Fibroblast of mammary gland (primary cell): ENCODE measurements around the gene ZDHHC17.
A peak's percentile ranks its signal among the peaks of the same experiment; 100 is the strongest.

Experiments
- DNase-seq: peaks from one replicate; pipeline ENCODE4 v3.0.0-alpha.2; 2010; ENCODE audit warnings: low read depth
- H3K4me3 ChIP-seq: 2 replicates; pipeline ENCODE4 v1.5.1; 2011; ENCODE audit warnings: low read depth, mild to moderate bottlenecking, low read length, moderate library complexity; ENCODE audit not compliant: control insufficient read depth
- TF ChIP-seq, protein P1 (sequence below): conservative IDR thresholded peaks from 2 replicates; pipeline ENCODE4 v1.5.1; 2011; ENCODE audit warnings: low read depth, low read length, inconsistent platforms; ENCODE audit not compliant: control insufficient read depth, insufficient read depth

ZDHHC17 gene, protein sequence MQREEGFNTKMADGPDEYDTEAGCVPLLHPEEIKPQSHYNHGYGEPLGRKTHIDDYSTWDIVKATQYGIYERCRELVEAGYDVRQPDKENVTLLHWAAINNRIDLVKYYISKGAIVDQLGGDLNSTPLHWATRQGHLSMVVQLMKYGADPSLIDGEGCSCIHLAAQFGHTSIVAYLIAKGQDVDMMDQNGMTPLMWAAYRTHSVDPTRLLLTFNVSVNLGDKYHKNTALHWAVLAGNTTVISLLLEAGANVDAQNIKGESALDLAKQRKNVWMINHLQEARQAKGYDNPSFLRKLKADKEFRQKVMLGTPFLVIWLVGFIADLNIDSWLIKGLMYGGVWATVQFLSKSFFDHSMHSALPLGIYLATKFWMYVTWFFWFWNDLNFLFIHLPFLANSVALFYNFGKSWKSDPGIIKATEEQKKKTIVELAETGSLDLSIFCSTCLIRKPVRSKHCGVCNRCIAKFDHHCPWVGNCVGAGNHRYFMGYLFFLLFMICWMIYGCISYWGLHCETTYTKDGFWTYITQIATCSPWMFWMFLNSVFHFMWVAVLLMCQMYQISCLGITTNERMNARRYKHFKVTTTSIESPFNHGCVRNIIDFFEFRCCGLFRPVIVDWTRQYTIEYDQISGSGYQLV

DNA sequence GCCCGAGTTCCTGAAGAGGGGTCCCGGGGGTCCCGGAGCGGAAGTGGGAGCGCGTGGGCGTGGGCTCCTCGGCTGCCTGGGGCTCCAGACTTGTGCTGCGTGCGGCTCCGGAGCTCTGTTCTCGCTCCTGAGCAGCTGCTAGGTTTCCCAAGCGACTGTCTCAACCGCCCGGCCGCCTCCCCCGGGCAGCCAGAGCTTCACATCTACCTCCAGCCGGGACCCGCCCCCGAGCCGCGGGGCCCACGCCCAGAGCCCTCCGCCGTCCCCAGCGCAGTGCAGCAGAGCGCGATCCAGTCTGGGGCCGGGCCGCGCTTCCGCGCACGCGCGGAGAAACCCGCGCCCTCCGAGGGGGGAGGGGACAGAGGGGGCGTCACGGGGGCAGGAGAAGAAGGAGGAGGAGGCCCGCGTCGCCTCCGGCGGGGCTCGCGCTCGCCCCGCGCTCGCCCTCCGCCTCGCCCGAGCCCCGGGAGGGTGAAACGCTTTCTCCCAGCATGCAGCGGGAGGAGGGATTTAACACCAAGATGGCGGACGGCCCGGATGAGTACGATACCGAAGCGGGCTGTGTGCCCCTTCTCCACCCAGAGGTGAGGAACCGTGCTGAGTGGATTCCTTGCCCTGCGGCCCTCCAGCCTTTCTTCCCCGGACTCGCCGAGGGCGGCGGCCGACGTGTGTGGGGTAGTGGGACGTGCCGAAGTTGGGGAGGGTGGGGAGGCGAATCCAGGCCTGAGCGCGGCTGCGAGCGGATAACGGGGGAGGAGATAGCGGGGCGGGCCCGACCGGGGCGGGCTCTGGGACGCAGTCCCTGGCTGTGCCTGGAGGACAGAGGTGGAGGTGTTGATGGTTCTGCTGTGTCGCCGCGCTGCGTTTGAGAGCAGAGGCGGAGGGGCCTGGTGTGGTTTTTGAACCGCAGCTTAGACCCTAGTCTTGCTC, at the start of gene ZDHHC17:
Gene ZDHHC17, plus strand, starts transcription at position 370 of the 930 bp plus-strand sequence. Its CDS starts 122 bp downstream, at position 492.
- peak within 1 kb of the TSS; percentile 96 for H3K4me3 ChIP-seq
- TF ChIP-seq, protein P1, sequence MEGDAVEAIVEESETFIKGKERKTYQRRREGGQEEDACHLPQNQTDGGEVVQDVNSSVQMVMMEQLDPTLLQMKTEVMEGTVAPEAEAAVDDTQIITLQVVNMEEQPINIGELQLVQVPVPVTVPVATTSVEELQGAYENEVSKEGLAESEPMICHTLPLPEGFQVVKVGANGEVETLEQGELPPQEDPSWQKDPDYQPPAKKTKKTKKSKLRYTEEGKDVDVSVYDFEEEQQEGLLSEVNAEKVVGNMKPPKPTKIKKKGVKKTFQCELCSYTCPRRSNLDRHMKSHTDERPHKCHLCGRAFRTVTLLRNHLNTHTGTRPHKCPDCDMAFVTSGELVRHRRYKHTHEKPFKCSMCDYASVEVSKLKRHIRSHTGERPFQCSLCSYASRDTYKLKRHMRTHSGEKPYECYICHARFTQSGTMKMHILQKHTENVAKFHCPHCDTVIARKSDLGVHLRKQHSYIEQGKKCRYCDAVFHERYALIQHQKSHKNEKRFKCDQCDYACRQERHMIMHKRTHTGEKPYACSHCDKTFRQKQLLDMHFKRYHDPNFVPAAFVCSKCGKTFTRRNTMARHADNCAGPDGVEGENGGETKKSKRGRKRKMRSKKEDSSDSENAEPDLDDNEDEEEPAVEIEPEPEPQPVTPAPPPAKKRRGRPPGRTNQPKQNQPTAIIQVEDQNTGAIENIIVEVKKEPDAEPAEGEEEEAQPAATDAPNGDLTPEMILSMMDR: no peak
- DNase-seq: peak; percentile 88

DNA sequence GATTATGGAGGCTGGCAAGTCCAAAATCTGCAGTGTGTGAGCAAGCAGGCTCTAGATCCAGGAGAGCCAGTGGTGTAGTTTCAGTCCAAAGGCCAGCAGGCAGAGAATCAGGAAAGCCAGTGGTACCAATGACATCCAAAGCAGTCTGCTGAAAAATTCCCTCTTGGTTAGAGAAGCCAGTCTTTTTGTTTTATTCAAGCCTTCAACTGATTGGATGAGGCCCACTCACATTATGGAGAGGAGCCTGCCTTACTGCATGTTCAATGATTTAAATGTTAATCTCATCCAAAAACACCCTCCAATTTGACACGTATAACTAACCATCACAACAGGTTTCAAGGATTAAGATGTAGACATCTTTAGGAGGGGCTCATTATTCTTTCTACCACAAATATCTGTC, 49.5 kb upstream of the ZDHHC17 start:
- no peak overlapping the region for H3K4me3 ChIP-seq
- no peak for DNase-seq
- TF ChIP-seq, protein P1: no peak

DNA sequence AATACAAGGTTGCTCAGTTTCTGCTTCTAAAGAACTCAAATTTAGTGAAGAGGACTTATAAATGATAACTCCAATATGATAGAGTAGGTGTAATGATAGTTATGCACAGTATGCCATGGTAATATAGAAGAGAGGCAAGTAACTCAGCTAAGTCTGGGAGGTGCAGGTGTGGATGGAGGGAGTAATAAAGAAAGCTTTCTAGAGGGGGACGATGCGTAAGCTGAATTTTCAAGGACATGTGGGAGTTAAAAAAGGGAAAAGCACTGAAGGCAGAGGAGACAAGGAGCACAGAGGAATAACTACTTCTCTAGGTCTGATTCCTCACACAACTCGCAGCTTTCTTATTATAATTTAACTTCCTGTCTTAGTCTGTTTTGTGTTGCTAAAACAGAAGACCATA, 49.1 kb upstream of the ZDHHC17 start:
- TF ChIP-seq, protein P1: no peak
- no peak overlapping the region for H3K4me3 ChIP-seq
- no peak for DNase-seq

DNA sequence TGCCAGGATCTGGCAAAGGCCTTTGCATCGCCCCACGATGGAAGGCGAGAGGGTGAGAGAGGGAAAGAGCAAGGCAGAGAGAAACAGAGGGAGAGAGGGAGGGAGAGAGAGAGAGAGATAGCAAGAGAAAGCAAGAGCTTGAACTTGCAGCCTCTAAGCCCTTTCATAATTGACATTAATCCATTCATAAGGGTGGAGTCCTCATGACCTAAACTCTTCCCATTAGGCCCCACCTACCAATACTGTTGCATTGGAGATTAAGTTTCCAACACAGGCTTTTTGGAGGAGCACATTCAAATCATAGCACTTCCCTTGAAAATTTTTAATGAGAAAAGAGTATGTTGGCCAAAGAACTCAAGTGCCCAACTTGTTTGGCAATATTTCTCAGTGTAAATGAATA, 48.6 kb upstream of the ZDHHC17 start:
- TF ChIP-seq, protein P1: no peak
- no peak for DNase-seq
- no peak overlapping the region for H3K4me3 ChIP-seq

DNA sequence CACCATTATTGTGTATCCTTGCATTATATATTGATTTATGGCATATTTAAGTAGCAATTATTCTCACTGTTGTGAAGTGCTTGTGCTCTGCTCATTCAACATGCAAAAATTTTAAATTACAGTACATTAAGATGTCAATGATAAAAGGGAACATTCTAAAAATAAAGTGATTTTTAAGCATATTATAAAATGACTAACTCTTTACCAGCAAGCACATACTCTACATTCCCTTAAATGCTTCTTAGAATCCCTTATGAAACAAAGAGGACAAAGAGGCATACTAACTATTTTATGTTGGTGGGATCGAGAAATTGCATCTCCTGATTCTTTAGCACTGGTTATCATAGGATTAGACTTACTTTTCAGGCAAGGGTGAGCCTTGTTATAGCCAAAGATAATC, 46.6 kb upstream of the ZDHHC17 start:
- DNase-seq: no peak
- no peak overlapping the region for H3K4me3 ChIP-seq
- TF ChIP-seq, protein P1: no peak
